HG02571 (cell line): ENCODE results near the gene CABLES1.
"Not testable (repeated sequence)": the region's sequence is repeated elsewhere in the genome, so short reads cannot be mapped to it uniquely, and the experiment has no call there.

Experiments used
- ATAC-seq: cut with Tn5 transposase; IDR thresholded peaks from one replicate; pipeline ENCODE4 v1.9.1; 2021; ENCODE audit warnings: mild to moderate bottlenecking, moderate library complexity; ENCODE audit not compliant: unreplicated experiment

CABLES1 gene

DNA sequence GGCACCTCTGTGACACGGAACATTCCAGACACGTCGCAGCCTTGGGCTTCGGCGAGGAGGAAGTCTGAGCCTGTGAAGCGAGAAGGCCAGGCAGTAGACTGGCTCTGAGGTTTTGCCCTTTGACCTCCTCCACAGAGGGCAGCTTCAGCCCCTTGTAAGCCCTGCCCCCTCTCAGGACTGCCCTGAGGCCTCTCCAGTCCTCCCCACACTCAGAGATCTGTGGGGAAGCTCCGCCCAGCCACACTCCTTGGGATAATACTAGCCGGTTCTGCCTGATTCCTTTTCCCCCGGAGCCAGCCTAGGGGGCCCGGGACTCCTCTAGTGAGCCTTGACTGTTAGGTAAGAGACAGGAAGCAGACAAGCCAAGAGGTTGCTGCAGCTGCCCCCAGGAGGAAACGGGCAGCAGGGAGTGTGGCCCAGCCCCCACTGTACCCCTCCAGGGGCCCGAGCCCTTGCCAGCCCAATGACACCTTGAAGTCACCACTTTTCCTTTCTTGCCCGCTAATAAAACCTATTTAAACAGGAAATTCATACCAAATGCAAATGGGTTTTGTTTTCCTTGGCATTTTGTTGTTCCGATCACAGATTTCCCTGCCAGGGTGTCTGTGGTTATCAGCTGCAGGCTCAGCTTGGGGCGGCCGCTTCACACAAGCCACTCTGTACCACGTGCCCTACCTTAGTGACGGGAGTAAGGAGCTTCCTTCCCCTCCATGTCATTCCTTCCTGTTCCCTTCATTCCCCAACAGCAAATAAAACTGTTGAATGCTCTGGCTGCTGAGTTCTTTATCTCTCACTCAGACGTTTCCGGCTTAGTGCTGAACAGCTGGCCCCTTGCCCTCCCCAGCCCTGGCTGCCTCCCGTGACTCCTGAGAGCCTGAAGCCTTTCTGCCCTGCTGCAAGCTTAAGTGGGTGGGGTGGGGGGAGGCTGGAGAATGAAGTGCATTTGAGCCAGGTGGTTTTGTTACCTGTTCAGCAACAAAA lies 124.7 kb downstream of the CABLES1 start:
- ATAC-seq: peak; percentile 48

DNA sequence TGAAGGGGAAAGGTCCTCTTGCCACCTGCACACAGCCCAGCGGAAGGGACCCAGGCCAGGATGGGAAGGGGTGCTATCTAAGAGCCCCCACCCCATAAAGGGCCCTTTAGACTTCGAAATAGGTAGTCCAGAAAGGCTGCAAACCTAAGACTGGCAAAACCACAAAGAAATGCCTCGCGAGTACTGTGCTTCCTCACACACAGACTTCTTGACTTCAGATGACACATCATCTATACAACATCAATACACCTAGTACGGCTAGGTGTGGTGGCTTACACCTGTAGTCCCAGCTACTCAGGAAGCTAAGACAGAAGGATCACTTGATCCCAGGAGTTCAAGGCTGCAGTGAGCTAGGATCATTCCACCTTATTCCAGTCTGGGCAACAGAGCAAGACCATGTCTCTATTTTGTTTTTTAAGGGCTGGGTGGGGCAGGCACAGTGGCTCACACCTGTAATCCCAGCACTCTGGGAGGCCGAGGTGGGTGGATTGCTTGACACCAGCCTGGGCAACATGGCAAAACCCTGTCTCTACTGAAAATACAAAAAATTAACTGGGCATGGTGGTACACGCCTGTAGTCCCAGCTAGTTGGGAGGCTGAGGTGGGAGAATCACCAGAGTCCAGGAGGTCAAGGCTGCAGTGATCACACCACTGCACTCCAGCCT lies 125.8 kb downstream of the CABLES1 start:
- ATAC-seq: no peak

DNA sequence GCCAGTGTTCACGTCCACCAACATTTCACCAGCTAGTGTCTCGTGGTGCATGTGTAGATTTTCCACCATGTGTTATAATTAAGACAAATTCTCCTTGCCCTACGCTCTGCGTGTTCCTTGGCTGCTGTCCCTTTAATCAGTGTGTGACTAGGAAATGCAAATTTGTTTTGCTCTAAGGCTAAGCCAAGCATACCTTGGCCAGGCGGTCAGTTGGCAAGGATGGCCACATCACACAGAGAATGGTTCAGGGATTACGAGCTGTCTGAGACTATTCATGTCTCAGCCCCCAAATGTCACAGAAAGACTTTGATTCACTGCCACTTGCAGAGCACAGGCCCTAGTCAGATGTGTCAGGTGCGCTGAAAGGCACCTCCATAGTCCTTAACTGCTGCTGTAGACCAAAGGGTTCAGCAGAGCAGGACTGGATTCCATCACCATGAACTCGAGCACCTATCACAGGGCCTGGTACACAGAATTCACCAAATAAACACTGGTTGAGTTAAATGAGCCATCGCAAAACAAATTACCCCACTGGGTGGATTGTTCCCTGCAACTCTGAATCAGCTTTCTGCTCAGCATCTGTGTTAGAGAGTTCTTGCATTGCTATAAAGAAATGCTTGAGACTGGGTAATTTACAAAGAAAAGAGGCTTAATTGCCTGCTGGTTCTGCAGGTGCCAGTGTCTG lies 128.4 kb downstream of the CABLES1 start:
- no peak for ATAC-seq

DNA sequence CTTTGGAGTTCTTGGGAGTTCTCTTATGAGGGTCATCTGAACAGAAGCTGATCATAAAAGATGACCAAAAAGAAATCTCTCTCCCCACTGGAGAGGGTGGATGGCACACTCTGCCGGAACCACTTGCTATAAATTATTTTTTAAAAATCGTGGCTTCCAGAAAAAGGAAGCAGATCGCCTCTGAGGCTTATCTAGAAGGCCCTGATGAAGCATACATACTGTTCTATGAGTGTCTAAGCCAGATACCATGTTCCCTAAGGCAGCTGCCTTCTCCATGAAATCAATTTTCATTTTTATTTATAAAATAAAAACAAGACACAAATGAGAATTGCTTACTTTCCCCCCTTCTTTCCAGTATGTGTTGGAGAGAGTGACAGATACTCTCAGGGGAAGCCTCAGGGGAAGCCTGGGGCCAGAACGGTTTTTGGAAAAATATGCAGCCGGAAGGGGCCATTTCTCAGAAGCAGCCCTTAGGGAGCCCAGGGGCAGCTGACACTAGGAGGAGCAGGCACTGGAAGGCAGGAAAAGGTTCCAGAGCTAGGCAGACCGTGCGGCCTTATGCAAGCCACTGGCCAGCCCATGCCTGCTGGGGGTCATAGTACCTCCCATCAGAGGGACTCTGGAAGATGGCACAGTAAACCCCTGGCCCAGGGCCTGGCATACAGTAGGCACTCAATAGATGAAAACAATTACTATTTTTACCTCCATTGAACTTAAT lies 130.6 kb downstream of the CABLES1 start:
- ATAC-seq: no peak

DNA sequence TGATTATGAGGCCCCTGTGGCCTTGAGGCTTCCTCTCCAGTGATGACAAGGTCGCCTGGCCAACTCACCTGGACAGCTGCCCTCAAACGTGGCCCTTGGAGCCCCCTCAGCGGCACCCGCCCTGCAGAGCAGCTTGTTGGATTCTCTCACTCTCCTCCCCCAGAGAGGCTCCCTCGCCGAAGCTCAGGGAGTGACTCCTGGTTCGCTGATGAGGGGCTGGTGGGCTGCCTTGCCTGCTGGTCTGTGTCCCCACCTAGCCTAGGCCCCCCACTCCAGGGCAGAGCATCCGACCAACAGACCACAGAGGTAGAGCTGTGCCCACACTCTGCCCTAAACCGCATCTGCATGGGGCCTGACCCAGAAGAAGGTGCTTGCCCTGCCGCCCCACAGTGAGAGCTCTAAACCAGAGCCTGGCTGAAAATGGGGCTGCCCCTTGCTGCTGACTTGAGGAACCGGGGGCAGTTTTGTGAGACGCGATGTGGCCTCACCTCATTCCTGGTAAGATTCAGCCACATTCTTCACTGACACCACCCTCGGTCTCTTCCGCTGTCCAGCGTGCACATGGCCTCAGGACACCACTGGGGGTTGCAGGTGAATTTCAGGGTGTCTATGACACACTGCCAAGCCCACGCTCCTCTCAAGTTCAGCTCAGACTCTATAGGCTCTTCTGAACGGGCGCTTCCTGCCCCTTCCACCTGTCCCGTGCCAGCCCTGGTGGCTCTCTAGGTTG lies 131.6 kb downstream of the CABLES1 start:
- peak; percentile 63 for ATAC-seq

GRCh38 chr18:23267447-23267776 lies 132.1 kb downstream of the CABLES1 start:
- no peak for ATAC-seq

DNA sequence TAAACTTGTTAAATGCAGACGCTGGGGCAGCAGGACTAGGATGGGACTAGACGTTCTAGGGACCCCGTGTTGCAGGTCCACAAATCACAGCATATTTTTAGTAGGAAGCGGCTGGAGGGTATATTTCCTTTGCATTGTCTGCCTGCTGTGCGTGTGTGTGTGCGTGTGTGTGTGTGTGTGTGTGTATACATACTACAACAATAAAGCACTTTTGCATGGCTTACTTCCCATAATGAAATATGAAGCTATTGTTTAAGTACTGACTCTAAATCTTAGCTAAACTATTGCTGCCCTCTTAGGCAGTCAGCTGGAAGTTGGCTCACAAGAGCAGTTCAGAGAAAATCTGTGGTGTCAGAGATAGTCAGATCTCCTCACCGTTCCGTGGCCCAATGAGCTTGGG lies 133.4 kb downstream of the CABLES1 start:
- no peak for ATAC-seq

- ATAC-seq: not testable (repeated sequence)
Measured at GRCh38 chr18:23269068-23269467, 133.8 kb downstream of the CABLES1 start.

- no peak for ATAC-seq
Measured at GRCh38 chr18:23269928-23270327, 134.6 kb downstream of the CABLES1 start.

- ATAC-seq: no peak
Measured at GRCh38 chr18:23270986-23271680, 135.8 kb downstream of the CABLES1 start.

DNA sequence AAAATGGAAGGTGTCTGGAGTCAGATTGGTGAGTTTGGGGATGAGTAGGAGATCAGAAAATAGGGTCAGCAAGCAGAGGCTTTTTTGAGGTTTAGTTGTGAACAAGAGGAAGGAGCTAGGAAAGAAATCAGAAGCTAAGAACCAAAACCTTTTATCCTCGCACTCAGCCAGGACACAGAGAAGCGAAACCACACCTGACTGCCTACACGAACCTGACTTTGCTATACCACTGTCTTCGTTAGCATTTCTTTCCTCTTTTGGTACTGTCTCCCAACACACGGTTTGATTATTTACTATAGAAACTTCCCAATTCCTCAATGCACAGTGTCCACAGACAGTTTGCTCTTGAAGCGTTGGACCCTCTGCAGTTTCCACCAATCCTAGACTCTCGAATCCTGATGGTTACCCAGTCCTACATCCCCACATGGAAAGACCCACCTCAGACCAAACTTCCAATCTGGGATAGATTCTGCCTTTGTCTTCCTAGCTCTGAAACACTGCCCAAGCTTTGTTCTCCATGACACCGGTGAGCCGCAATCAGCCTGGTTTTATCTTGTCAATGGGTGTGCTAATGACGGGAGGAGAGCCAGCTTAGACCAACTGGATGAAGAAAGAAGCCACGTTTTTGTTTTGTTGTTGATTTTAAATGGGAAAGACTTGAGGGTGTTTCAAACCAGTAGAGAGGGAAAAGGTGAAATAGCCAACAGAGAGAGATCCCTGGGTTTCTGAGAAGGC lies 137.4 kb downstream of the CABLES1 start:
- no peak for ATAC-seq

- no peak for ATAC-seq
Measured at GRCh38 chr18:23273443-23273966, 138.2 kb downstream of the CABLES1 start.

GRCh38 chr18:23274638-23275482 lies 139.6 kb downstream of the CABLES1 start:
- no peak for ATAC-seq

DNA sequence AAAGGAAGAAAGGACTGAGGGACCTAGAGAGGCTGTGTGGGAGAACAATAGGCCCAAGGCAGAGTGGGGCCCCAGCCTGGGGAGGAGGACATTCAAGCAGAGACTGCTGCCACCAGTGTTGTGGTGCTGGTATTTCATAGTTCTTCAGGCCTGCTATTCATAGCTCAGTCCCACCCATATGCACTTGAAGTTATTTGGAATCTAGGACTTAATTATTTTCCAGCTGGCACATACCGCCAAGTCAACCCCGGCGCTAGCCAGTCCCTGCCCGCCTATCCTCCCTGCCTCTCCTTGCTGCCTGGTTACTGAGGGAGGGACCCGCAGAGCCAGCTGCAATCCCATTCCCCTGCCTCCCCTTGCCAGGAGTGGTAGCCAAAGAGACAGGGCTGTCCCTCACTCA lies 141.2 kb downstream of the CABLES1 start:
- ATAC-seq: no peak

- no peak for ATAC-seq
Measured at GRCh38 chr18:23277399-23277798, 142.1 kb downstream of the CABLES1 start.

DNA sequence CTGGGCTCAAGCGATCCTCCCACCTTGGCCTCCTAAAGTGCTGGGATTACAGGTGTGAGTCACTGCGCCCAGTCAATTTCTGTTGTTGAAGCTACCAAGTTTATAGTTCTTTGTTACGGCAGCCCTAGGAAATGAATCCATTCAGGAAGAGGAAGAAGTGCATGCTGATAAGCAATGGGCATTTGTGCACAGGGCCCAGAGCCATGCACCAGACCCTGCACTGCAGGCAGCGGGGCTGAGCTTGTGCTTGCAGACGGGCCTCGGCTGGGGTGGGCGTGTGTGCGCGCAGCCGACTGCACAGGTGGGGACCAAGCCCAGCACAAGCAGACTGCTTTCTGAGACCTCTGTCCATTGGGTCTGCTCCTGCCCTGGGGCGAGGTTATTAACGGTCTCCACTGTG lies 144.6 kb downstream of the CABLES1 start:
- no peak for ATAC-seq

- ATAC-seq: no peak
Measured at GRCh38 chr18:23280844-23281243, 145.6 kb downstream of the CABLES1 start.
